GM10248 (cell line): Measurements from ENCODE around the gene SHOX.

ENCODE experiments used
- CTCF ChIA-PET: fragments of 300-600 bp; sonication (Branson Sonifier 250); formaldehyde crosslinking; extraction: SDS; loops from one replicate; lab custom pipeline; 2021; ENCODE audit warnings: antibody characterized with exemption; lab: Yijun Ruan, JAX
- POLR2A ChIA-PET: fragments of 350-650 bp; sonication (Branson Sonifier 250); formaldehyde crosslinking; extraction: SDS; loops from one replicate; lab custom pipeline; 2020; ENCODE audit warnings: antibody characterized with exemption; lab: Yijun Ruan, JAX
- DNase-seq: peaks from one replicate; pipeline ENCODE4 v3.0.0; 2012; ENCODE audit errors: extremely low spot score
- TF ChIP-seq, protein P1 (sequence below): IDR thresholded peaks from 2 replicates; pipeline ENCODE4 v1.5.1; 2012; ENCODE audit warnings: mild to moderate bottlenecking, low read depth; ENCODE audit errors: extremely low read depth, missing control alignments, control extremely low read depth

The SHOX gene

DNA sequence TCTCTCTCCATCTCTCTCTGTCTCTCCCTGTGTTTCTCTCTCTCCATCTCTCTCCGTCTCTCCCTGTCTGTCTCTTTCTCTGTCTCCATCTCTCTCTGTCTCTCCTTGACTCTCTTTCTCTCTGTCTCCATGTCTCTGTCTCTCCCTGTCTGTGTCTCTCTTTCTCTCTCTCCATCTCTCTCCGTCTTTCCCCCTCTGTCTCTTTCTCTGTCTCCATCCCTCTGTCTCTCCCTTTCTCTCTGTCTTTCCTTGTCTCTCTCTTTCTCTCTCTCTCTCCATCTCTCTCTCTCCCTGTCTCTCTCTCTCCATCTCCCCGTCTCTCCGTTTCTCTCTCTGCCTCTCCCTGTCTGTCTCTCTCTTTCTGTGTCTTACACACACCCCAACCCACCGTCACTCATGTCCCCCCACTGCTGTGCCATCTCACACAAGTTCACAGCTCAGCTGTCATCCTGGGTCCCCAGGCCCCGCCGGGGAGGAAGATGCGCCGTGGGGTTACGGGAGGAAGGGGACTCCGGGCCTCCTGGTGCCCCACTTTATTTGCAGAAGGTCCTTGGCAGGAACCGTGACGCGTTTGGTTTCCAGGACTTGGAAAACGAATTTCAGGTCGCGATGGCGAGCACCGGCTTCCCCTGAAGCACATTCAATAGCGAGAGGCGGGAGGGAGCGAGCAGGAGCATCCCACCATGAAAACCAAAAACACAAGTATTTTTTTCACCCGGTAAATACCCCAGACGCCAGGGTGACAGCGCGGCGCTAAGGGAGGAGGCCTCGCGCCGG, 1.2 kb upstream of the SHOX start:
- TF ChIP-seq, protein P1, sequence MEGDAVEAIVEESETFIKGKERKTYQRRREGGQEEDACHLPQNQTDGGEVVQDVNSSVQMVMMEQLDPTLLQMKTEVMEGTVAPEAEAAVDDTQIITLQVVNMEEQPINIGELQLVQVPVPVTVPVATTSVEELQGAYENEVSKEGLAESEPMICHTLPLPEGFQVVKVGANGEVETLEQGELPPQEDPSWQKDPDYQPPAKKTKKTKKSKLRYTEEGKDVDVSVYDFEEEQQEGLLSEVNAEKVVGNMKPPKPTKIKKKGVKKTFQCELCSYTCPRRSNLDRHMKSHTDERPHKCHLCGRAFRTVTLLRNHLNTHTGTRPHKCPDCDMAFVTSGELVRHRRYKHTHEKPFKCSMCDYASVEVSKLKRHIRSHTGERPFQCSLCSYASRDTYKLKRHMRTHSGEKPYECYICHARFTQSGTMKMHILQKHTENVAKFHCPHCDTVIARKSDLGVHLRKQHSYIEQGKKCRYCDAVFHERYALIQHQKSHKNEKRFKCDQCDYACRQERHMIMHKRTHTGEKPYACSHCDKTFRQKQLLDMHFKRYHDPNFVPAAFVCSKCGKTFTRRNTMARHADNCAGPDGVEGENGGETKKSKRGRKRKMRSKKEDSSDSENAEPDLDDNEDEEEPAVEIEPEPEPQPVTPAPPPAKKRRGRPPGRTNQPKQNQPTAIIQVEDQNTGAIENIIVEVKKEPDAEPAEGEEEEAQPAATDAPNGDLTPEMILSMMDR = no peak
- no peak for DNase-seq
- ChIA-PET CTCF (no interaction called here), POLR2A (no interaction called here)

DNA sequence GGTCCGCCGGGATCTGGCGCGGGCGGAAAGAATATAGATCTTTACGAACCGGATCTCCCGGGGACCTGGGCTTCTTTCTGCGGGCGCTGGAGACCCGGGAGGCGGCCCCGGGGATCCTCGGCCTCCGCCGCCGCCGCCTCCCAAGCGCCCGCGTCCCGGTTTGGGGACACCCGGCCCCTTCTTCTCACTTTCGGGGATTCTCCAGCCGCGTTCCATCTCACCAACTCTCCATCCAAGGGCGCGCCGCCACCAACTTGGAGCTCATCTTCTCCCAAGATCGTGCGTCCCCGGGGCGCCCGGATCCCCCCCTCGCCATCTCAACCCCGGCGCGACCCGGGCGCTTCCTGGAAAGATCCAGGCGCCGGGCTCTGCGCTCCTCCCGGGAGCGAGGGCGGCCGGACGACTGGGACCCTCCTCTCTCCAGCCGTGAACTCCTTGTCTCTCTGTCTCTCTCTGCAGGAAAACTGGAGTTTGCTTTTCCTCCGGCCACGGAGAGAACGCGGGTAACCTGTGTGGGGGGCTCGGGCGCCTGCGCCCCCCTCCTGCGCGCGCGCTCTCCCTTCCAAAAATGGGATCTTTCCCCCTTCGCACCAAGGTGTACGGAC, 482 bp upstream of the SHOX start:
- no peak for DNase-seq
- ChIA-PET CTCF (no interaction called here), POLR2A (no interaction called here)
- TF ChIP-seq, protein P1 = no peak

DNA sequence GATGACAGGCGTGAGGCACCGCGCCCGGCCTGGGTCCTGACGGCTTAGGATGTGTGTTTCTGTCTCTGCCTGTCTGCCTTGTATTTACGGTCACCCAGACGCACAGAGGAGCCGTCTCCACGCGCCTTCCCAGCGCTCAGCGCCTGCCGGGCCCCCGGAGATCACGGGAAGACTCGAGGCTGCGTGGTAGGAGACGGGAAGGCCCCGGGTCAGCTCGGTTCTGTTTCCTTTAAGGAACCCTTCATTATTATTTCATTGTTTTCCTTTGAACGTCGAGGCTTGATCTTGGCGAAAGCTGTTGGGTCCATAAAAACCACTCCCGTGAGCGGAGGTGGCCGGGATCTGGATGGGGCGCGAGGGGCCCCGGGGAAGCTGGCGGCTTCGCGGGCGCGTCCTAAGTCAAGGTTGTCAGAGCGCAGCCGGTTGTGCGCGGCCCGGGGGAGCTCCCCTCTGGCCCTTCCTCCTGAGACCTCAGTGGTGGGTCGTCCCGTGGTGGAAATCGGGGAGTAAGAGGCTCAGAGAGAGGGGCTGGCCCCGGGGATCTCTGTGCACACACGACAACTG, 1.3 kb downstream of the SHOX start:
- TF ChIP-seq, protein P1 = no peak
- ChIA-PET CTCF (no interaction called here), POLR2A (no interaction called here)
- DNase-seq = no peak

DNA sequence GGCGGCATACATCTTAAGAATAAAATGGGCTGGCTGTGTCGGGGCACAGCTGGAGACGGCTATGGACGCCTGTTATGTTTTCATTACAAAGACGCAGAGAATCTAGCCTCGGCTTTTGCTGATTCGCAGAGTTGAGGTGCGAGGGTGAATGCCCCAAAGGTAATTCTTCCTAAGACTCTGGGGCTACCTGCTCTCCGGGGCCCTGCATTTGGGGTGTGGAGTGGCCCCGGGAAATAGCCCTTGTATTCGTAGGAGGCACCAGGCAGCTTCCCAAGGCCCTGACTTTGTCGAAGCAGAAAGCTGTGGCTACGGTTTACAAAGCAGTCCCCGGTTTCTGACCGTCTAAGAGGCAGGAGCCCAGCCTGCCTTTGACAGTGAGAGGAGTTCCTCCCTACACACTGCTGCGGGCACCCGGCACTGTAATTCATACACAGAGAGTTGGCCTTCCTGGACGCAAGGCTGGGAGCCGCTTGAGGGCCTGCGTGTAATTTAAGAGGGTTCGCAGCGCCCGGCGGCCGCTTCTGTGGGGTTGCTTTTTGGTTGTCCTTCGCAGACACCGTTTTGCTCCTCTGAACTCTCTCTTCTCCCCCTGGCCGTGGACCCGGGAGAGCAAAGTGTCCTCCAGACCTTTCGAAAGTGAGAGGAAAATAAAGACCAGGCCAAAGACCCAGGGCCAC, 1.9 kb downstream of the SHOX start:
- CTCF ChIA-PET = no interaction called here
- POLR2A ChIA-PET = no interaction called here
- TF ChIP-seq, protein P1 = no peak
- DNase-seq = no peak

DNA sequence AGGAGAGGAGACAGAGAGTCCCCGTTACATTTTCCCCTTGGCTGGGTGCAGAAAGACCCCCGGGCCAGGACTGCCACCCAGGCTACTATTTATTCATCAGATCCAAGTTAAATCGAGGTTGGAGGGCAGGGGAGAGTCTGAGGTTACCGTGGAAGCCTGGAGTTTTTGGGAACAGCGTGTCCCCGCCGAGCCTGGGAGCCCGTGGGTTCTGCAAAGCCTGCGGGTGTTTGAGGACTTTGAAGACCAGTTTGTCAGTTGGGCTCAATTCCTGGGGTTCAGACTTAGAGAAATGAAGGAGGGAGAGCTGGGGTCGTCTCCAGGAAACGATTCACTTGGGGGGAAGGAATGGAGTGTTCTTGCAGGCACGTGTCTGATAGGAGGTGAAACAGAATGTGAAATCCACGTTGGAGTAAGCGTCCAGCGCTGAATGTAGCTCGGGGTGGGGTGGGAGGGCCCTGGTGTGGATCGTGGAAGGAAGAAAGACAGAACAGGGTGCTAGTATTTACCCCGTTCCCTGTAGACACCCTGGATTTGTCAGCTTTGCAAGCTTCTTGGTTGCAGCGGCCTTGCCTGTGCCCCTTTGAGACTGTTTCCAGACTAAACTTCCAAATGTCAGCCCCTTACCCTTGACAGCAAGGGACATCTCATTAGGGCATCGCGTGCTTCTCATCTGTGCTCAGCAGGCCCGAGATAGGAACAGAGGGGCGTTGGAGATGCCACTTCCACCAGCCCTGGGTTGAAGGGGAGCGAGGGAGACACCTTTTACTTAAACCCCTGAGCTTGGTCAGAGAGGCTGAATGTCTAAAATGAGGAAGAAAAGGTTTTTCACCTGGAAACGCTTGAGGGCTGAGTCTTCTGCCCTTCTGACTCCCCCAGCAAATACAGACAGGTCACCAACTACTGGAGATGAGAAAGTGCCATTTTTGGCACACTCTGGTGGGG, 2.7 kb downstream of the SHOX start:
- ChIA-PET POLR2A (no interaction called here), CTCF (no interaction called here)
- no peak for DNase-seq
- TF ChIP-seq, protein P1 = no peak
